Measurements from ENCODE around the gene RHO.

RHO gene

GRCh38 chr3:129519449-129519848 is 9.0 kb upstream of the RHO start:
- no peak overlapping the region for H3K4me3 ChIP-seq (replicated peaks; ENCODE audit: low read depth, low read length)
- DNase-seq (ENCODE audit: low read depth): no peak
- TF ChIP-seq CTCF (IDR thresholded peaks at IDR 0.05; ENCODE audit: low read length, missing control alignments): no peak

GRCh38 chr3:129519896-129520715 is 8.3 kb upstream of the RHO start:
- no peak for DNase-seq (ENCODE audit: low read depth)
- no peak overlapping the region for H3K4me3 ChIP-seq (replicated peaks; ENCODE audit: low read depth, low read length)
- no peak for TF ChIP-seq CTCF (IDR thresholded peaks at IDR 0.05; ENCODE audit: low read length, missing control alignments)

- no peak overlapping the region for H3K4me3 ChIP-seq (replicated peaks; ENCODE audit: low read depth, low read length)
- DNase-seq (ENCODE audit: low read depth): no peak
- no peak for TF ChIP-seq CTCF (IDR thresholded peaks at IDR 0.05; ENCODE audit: low read length, missing control alignments)
Measured at GRCh38 chr3:129520960-129521359, 7.5 kb upstream of the RHO start.

- no peak for TF ChIP-seq CTCF (IDR thresholded peaks at IDR 0.05; ENCODE audit: low read length, missing control alignments)
- no peak for DNase-seq (ENCODE audit: low read depth)
- no peak overlapping the region for H3K4me3 ChIP-seq (replicated peaks; ENCODE audit: low read depth, low read length)
Measured at GRCh38 chr3:129521611-129522010, 6.8 kb upstream of the RHO start.

GRCh38 chr3:129522953-129523352 is 5.5 kb upstream of the RHO start:
- no peak for TF ChIP-seq CTCF (IDR thresholded peaks at IDR 0.05; ENCODE audit: low read length, missing control alignments)
- H3K4me3 ChIP-seq (replicated peaks; ENCODE audit: low read depth, low read length): no peak overlapping the region
- DNase-seq (ENCODE audit: low read depth): no peak

GRCh38 chr3:129524081-129524480 is 4.4 kb upstream of the RHO start:
- H3K4me3 ChIP-seq (replicated peaks; ENCODE audit: low read depth, low read length): no peak overlapping the region
- DNase-seq (ENCODE audit: low read depth): no peak
- no peak for TF ChIP-seq CTCF (IDR thresholded peaks at IDR 0.05; ENCODE audit: low read length, missing control alignments)

Measured in fibroblast of pulmonary artery (primary cell).